ENCODE measurements around the gene REXO1. TPM values are rescaled to one million over a fixed set of nuclear protein-coding genes. Genes with fewer than 3 reads are reported as not detected.

Gene REXO1
- total and polyA plus RNA-seq, 5 donors = 12.8 to 22.1 (median 15.5) TPM

DNA sequence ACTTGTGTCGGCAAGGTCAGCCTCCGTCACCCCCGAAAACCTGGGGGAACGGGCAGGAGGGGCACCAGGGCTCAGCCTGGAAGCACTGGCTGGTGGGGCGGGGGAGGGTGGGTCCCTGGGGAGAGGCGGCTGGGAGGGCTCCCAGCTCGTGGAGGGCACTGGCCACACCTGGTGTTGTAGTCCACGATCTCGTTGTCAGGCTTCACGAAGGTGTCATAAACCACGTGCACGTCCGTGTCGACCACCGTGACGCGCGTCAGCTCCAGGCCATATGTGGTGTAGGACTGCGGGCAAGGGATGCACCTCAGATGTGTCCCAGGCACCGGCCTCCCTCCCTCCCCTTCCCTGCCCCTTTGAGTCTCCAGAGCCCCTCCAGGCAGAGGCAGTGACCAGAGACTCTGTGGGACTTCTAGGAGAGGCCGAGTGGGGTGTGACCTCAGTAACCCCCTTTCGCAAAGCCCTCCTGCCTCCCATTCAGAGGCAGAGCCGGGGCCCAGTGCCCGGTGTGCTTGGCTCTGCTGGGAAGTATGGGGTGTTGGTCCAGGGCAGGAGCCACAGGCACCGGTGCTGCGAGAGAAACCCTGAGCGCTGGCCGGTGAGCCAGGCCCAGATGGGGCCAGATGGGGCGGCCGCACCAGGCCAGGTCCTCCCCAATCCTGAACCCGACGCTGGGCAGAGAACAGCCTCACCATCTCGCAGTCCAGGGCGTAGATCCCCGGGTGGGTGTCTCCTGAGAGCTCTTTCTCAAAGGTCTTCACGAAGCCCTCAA lies 31.6 kb downstream of the REXO1 start:
- Histone ChIP-seq H3K27me3 (ENCODE audit: control insufficient read depth, insufficient read depth) (no peaks in the 10 kb centered on the region), H3K4me1 (ENCODE audit: control insufficient read depth, insufficient read depth, low read length) (peaks cover 3% of the 10 kb centered on the region), H3K27ac (ENCODE audit: low read length) (no peak overlapping the region), H3K4me3 (ENCODE audit: low read length) (no peak overlapping the region), H3K9me3 (ENCODE audit: control insufficient read depth, low read length) (no peaks in the 10 kb centered on the region)
- DNase-seq = no peak
- 93% methylated on average over 36 of the region's 36 CpGs for WGBS
- no peak for ATAC-seq
- intact Hi-C loops (cut with DNase I) = no loop called here

DNA sequence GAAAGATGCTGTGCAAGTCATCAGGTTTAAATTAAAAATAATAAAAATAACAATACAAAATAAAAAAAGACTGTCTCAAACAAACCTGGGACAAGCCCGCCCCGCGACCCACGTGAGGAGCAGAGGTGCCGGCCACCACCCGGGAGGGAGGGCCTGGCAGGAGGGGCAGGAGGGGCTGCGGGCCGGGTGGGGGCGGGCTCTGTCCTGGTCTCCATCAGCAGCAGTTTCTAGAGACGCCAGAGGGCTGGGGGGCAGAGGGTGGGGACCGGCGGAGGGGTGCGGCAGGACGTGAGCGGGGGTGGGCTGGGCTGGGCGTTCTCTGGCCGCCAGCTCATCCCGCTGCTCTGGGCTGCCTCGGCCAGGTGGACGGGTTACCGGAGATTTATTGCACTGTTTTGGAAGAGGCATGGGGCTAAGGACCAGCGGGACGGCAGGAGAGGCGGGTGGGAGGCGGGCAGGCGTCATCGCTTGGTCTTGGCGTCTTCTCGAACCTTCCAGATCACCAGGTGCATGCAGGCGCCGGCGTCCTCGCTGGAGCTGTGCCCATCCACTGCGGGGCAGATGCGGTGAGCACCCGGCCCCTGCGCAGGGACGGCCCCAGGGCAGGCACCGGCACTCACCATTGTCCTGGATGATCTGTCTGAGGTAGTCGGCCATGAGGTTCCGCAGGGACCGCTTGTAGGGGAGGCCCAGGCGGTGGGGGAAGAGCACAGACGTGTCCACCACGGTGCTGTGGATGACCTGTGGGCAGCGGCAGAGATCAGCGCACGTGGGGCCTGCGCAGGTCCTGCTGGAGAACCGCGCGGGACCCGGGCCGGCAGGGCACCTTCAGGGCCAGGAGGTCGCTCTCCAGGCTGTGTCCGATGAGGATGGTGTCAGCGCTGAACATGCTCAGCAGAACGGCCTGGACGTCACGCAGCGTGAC lies 32.4 kb downstream of the REXO1 start:
- no peaks in the 10 kb centered on the region for H3K9me3 ChIP-seq (ENCODE audit: control insufficient read depth, low read length)
- no peak for DNase-seq
- intact Hi-C loops (cut with DNase I) = no loop called here
- H3K27ac ChIP-seq (ENCODE audit: low read length) = no peak overlapping the region
- H3K27me3 ChIP-seq (ENCODE audit: control insufficient read depth, insufficient read depth) = no peaks in the 10 kb centered on the region
- ATAC-seq = no peak
- 91% methylated on average over 61 of the region's 61 CpGs for WGBS
- no peak overlapping the region for H3K4me3 ChIP-seq (ENCODE audit: low read length)
- peaks cover 3% of the 10 kb centered on the region for H3K4me1 ChIP-seq (ENCODE audit: control insufficient read depth, insufficient read depth, low read length)

DNA sequence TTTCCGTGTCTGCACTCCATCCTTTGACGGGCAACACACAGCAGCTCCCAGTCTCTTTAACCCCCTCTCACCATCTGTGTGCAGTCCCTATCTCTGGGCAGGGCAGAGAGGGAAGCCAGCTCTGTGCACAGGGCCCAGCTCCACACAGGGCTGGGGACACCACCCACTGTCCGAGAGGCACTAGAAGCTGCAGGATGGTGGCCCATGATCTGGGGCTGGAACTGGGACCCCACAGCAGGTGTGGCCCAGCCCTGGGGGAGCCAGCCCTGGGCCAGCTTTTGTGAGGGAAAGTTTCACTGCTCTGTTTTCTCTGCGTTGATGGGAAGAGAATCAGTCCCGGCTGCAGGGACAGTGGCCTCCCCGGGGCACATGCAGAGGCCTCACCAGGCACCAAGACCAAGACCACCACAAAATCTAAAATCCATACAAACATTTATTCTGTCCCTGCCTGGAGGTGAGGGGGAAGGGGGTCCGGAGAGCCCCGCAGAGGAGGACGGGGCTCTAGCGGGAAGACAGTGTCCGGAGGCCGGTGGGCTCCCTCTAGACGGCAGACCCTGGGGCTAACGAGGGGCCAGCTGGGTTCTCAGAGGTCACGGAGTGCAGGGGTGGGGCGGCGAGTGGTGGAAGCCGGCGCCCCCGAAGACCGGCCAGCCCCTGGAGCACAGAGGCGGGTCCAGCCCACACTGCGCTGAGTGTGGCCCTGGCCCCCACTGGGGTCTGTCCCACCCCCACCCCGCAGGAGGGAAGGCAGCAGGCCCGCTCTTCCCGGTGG lies 33.3 kb downstream of the REXO1 start:
- intact Hi-C loops (cut with DNase I) = no loop called here
- H3K4me1 ChIP-seq (ENCODE audit: control insufficient read depth, insufficient read depth, low read length) = peaks cover 3% of the 10 kb centered on the region
- H3K27me3 ChIP-seq (ENCODE audit: control insufficient read depth, insufficient read depth) = no peaks in the 10 kb centered on the region
- 81% methylated on average over 26 of the region's 26 CpGs for WGBS
- DNase-seq (no peak), ATAC-seq (no peak)
- H3K27ac ChIP-seq (ENCODE audit: low read length) = no peak overlapping the region
- H3K9me3 ChIP-seq (ENCODE audit: control insufficient read depth, low read length) = no peaks in the 10 kb centered on the region
- no peak overlapping the region for H3K4me3 ChIP-seq (ENCODE audit: low read length)

DNA sequence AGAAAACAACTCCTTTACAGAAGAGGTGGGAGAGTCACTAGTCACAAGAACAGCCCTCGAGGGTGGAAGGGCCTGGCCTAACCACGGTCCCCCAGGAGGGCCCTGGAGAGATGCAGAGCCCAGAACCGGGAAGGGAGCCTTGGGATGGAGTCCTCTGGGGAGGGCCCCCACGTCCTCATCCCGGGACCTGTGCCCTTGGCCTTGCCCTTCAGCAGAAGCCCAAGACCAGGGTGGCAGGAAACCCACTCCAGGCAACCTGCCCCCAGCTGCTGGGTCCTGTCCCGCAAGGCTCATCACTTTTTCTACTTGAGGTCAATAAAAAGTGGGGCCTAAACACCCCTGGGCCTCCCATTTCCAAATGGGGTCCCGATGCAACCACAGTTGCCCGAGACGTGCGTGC lies 33.9 kb downstream of the REXO1 start:
- 77% methylated on average over 10 of the region's 10 CpGs for WGBS
- ATAC-seq (no peak), DNase-seq (peak in 1 of 3 donors; percentile 47)
- no peak overlapping the region for H3K27ac ChIP-seq (ENCODE audit: low read length)
- peaks cover 3% of the 10 kb centered on the region for H3K4me1 ChIP-seq (ENCODE audit: control insufficient read depth, insufficient read depth, low read length)
- H3K4me3 ChIP-seq (ENCODE audit: low read length) = no peak overlapping the region
- H3K27me3 ChIP-seq (ENCODE audit: control insufficient read depth, insufficient read depth) = no peaks in the 10 kb centered on the region
- no peaks in the 10 kb centered on the region for H3K9me3 ChIP-seq (ENCODE audit: control insufficient read depth, low read length)
- intact Hi-C loops (cut with DNase I) = no loop called here

DNA sequence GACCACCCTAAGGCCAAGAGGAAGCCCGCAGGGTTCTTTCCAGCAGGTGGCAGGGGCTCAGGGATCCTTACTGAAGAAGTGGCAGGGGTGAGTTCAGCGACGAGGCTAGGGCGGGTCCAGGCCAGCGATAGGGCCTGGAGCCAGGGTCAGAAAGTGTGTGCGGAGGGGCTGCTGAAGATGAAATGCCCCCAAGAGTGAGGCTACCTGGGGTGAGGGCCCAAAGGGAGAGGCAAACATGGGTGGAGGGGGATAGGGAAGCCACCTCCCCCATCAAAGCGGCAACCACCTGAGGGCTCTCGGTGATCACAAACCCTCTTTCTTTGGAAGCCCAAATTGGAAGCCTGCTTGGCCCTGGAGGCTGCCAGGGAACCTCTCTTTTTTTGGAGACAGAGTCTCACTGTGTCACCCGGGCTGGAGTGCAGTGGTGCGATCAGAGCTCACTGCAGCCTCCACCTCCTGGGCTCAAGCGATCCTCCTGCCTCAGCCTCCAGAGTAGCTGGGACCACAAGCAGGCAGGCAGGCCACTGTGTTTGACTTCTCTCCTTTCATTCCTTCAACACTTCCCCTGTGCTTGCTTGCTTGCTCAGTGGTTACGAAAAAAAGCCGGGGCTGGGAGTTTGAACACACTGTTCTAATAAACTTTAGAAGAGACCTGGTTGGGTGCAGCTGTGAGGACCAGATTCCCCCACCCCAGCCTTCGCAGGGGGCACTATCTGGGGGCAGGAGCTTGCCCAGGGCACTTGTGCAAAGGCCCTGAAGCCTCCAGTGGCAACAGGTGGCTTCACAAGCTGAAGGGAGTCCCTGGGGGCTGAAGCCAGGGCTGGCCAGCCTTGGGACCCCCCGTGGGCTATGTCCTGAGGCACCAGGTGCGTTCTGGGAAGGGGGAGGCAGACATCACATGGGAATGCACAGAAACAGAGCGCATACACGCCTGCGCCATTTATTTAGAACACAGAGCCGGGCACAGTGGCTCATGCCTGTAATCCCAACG lies 34.8 kb downstream of the REXO1 start:
- intact Hi-C loops (cut with DNase I) = no loop called here
- Histone ChIP-seq H3K9me3 (ENCODE audit: control insufficient read depth, low read length) (no peaks in the 10 kb centered on the region), H3K27me3 (ENCODE audit: control insufficient read depth, insufficient read depth) (no peaks in the 10 kb centered on the region), H3K4me3 (ENCODE audit: low read length) (peak overlapping the region; percentile 59), H3K4me1 (ENCODE audit: control insufficient read depth, insufficient read depth, low read length) (peaks cover 3% of the 10 kb centered on the region), H3K27ac (ENCODE audit: low read length) (no peak overlapping the region)
- no peak for ATAC-seq
- DNase-seq = no peak
- 66% methylated on average over 21 of the region's 21 CpGs for WGBS

DNA sequence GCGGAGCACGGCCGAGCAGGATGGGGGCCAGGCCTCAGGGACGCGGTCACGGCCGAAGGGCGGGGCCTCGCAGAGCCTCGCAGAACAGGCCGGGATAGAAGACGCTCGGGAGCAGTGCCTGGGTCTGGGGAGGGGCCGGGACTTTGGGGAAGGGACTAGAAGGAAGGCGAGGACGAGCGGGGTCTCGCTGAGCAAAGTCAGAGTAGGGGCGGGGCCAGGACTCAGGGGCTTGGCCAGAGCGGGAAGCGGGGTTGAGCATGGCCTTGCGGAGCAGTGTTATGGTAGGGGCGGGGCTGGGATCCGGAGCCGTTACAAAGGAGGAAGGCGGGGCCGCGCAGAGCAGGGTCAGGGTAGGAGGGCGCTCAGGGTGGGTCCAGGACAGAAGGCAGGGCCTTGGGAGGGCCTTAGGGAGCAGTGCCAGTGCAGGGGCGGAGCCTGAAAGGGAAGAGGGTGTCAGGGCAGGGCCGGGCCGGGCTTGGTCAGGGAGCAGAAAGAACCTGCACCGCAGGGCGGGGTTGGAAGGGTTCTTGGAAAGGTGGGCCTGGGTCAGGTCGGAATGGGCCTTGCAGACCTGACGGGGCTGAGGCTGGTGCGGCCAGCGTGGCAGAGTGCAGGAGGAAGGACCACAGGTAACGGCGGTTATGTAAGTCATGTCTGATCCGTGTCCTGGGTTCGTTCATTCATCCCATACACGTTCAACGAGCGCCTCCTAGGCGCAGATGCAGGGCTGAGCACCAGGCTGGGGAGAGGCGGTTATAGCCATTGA lies 35.7 kb downstream of the REXO1 start:
- Histone ChIP-seq H3K4me1 (ENCODE audit: control insufficient read depth, insufficient read depth, low read length) (peaks cover 3% of the 10 kb centered on the region), H3K27ac (ENCODE audit: low read length) (peak overlapping the region; percentile 40), H3K27me3 (ENCODE audit: control insufficient read depth, insufficient read depth) (no peaks in the 10 kb centered on the region), H3K9me3 (ENCODE audit: control insufficient read depth, low read length) (no peaks in the 10 kb centered on the region), H3K4me3 (ENCODE audit: low read length) (peak overlapping the region; percentile 59)
- under 1% methylated on average over 47 of the region's 47 CpGs for WGBS
- DNase-seq = peak; percentile 96 to 98 (median 98)
- peak; percentile 92 to 94 for ATAC-seq
- intact Hi-C loops (cut with DNase I) = no loop called here

DNA sequence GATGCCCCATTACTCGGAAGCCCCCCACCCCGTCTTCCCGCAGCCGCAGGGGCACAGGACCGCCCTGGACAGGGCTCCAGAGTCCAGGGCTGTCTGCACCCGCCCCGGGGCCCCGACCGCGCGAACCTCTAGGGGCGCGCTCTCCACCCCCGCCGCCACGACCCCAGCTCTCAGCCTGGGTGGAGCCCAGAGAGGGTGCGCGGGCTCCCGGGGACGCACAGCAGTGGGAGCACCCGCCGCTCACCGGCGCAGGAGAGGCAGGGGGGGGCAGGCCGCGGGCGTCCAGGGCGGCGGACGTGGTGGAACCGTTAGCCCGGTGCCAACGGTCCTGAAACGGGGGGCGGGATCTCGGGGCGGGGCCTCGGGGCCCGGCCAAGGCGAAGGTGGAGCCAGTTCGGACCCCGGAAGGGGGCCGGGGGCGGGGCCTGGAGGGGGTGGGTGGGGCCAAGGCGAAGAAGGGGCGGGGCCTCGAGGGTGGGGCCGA lies 36.3 kb downstream of the REXO1 start, which contains the start of gene ATP8B3:
Gene ATP8B3, minus strand, starts transcription at position 335 of the 484 bp plus-strand sequence. CDS start 540 bp downstream, outside the sequence.
- Histone ChIP-seq H3K4me3 (ENCODE audit: low read length) (peak within 1 kb of the TSS; percentile 59), H3K9me3 (ENCODE audit: control insufficient read depth, low read length) (no peaks in the 10 kb centered on the region), H3K27ac (ENCODE audit: low read length) (peak within 1 kb of the TSS; percentile 40), H3K4me1 (ENCODE audit: control insufficient read depth, insufficient read depth, low read length) (peaks cover 3% of the 10 kb centered on the region), H3K27me3 (ENCODE audit: control insufficient read depth, insufficient read depth) (no peaks in the 10 kb centered on the region)
- intact Hi-C loops (cut with DNase I) = no loop called here
- WGBS = 2% methylated on average over 48 of the region's 48 CpGs
- no peak for DNase-seq
- no peak for ATAC-seq

DNA sequence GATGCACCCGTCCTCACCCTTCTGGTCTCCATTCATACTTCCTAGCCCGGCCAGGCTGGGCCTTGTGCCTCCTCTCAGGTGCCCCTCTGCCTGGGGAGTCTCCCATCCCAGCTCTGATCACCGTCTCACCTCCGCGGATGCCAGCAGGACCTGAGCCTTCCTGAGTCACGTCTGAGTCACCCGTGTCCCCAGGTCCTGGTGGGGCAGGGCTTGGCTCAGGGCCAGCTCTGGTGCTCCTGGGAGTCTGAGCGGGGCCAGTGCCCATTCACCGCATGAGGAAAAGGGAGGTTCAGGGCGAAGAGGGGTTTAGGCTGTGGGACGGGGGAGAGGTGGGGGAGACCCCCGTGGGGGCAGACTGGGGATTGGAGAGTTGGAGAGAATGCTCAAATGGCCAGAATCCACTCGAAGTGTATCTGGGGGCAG lies 36.8 kb downstream of the REXO1 start:
- Histone ChIP-seq H3K27ac (ENCODE audit: low read length) (no peak overlapping the region), H3K9me3 (ENCODE audit: control insufficient read depth, low read length) (no peaks in the 10 kb centered on the region), H3K4me3 (ENCODE audit: low read length) (no peak overlapping the region), H3K27me3 (ENCODE audit: control insufficient read depth, insufficient read depth) (no peaks in the 10 kb centered on the region), H3K4me1 (ENCODE audit: control insufficient read depth, insufficient read depth, low read length) (peaks cover 3% of the 10 kb centered on the region)
- intact Hi-C loops (cut with DNase I) = no loop called here
- ATAC-seq (peak; percentile 4 to 8), DNase-seq (peak; percentile 74 to 86 (median 86))
- WGBS = 19% methylated on average over 13 of the region's 13 CpGs

DNA sequence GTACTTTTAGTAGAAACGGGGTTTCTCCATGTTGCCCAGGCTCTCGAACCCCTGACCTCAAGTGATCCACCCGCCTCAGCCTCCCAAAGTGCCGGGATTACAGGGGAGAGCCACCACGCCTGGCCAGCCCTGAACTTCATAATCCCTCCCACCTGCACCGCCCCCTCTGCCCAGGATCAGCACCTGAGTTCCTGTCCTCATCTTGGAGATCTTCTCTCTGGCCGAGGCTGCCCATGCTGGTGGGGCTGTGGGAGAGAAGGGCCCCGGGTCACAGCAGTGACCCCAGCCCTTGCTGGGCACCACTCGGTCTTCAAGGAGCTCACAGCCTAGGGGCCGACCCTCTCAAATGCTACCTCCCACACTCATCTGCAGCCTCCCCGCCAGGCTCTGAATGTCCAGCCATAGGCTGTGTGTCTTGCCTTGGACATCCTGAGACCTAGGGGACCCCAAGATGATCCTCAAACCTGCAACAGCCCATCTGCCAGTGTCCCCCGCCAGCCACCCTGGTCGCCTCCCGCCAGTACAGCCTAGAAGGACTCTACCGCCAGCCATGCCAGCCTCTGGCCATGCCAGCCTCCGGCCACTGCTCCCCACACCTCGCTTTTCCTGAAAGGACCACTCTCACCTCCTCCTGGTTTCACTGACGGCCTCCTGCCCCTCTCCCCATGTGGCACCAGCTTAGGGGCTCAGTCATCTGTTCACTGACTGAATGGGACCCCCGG lies 37.7 kb downstream of the REXO1 start:
- Histone ChIP-seq H3K27ac (ENCODE audit: low read length) (no peak overlapping the region), H3K27me3 (ENCODE audit: control insufficient read depth, insufficient read depth) (no peaks in the 10 kb centered on the region), H3K4me1 (ENCODE audit: control insufficient read depth, insufficient read depth, low read length) (peaks cover 3% of the 10 kb centered on the region), H3K9me3 (ENCODE audit: control insufficient read depth, low read length) (no peaks in the 10 kb centered on the region), H3K4me3 (ENCODE audit: low read length) (no peak overlapping the region)
- ATAC-seq = no peak
- 89% methylated on average over 19 of the region's 19 CpGs for WGBS
- peak in 1 of 3 donors; percentile 46 for DNase-seq
- intact Hi-C loops (cut with DNase I) = no loop called here
